GM18502 (cell line): Measurements from ENCODE around the gene ENOSF1.

Experiments
- ATAC-seq: cut with Tn5 transposase; IDR thresholded peaks from one replicate; pipeline ENCODE4 v1.9.1; 2021; ENCODE audit warnings: mild to moderate bottlenecking; ENCODE audit not compliant: unreplicated experiment, poor library complexity

Gene ENOSF1

GRCh38 chr18:676069-676468 is 36.4 kb downstream of the ENOSF1 start:
- ATAC-seq, result no peak

GRCh38 chr18:675307-675706 is 37.1 kb downstream of the ENOSF1 start:
- no peak for ATAC-seq

DNA sequence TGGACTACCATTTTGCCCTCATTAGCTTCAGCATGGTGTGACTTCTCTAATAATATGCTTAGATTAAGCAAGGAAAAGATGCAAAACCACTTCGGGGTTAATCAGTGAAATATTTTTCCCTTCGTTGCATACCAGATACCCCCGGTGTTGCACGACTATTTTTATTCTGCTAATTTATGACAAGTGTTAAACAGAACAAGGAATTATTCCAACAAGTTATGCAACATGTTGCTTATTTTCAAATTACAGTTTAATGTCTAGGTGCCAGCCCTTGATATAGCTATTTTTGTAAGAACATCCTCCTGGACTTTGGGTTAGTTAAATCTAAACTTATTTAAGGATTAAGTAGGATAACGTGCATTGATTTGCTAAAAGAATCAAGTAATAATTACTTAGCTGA is 38.7 kb downstream of the ENOSF1 start:
- ATAC-seq, result no peak

- no peak for ATAC-seq
Observed at GRCh38 chr18:673317-673716, 39.1 kb downstream of the ENOSF1 start.

DNA sequence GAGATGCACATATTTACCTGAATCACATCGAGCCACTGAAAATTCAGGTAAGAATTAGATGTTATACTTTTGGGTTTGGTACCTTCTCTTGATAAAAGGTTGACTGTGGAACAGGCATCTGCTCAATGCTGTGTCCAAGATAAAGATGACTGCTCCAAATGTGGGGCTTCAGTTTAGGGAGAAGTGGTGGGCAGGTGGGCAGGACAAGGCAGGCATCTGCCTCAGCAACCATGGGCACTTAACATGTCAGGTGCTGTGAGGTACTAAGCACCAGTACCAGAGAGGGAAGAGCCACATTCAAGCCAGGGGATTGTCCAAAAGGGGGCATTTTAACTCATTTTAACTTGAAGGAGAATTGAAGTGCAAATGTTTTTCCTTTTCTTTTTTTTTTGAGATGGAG is 41.0 kb downstream of the ENOSF1 start:
- ATAC-seq, result no peak

DNA sequence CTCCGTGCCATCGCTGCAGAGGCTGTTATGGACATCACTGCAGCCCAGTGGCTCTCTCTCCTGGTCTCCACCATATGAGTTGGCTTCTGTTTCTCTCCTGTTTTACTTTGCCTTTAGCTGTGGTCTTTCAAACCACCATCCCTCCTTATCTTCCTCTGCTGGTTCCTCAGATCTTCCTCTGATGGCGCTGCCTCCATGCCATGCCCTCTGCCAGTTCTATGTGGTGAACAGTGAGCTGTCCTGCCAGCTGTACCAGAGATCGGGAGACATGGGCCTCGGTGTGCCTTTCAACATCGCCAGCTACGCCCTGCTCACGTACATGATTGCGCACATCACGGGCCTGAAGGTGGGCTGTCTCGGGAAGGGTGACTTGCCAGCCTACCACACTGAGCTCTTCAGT is 41.9 kb downstream of the ENOSF1 start:
- ATAC-seq, result no peak

GRCh38 chr18:669077-669476 is 43.4 kb downstream of the ENOSF1 start:
- ATAC-seq, result no peak

- ATAC-seq, result no peak
Observed at GRCh38 chr18:668260-668659, 44.2 kb downstream of the ENOSF1 start.

DNA sequence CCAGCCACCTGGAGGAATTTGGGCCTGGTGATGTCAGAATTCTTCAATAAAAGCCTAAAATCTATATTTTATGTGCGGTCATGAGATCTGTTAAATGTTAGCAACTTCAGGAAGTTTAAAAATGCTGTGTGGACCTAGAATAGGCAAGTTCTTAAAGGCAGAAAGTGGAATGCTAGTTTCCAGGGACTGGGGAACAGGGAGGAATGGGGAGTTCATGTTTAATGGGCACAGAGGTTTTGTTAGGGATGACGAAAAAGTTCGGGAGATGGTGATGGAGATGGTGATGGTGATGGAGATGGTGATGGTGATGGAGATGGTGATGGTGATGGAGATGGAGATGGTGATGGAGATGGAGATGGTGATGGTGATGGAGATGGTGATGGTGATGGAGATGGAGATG is 45.8 kb downstream of the ENOSF1 start:
- no peak for ATAC-seq

- no peak for ATAC-seq
Observed at GRCh38 chr18:666177-666576, 46.3 kb downstream of the ENOSF1 start.

GRCh38 chr18:662197-662596 is 50.2 kb downstream of the ENOSF1 start:
- ATAC-seq, result no peak

- ATAC-seq, result no peak
Observed at GRCh38 chr18:659597-659996, 52.8 kb downstream of the ENOSF1 start.

GRCh38 chr18:658947-659533 is 53.4 kb downstream of the ENOSF1 start:
- ATAC-seq, result no peak

- peak; percentile 66 for ATAC-seq
Observed at GRCh38 chr18:658001-658946, 54.2 kb downstream of the ENOSF1 start.

DNA sequence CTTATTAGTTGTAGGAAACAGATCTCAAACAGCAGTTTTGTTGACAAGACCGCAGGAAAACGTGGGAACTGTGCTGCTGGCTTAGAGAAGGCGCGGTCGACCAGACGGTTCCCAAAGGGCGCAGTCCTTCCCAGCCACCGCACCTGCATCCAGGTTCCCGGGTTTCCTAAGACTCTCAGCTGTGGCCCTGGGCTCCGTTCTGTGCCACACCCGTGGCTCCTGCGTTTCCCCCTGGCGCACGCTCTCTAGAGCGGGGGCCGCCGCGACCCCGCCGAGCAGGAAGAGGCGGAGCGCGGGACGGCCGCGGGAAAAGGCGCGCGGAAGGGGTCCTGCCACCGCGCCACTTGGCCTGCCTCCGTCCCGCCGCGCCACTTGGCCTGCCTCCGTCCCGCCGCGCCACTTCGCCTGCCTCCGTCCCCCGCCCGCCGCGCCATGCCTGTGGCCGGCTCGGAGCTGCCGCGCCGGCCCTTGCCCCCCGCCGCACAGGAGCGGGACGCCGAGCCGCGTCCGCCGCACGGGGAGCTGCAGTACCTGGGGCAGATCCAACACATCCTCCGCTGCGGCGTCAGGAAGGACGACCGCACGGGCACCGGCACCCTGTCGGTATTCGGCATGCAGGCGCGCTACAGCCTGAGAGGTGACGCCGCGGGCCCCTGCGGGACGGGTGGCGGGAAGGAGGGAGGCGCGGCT is 55.0 kb downstream of the ENOSF1 start, which contains the start of gene TYMS:
Gene TYMS (plus strand): TSS at position 343 of the 690 bp plus-strand sequence. CDS start 90 bp downstream, at position 433.
- peak; percentile 59 for ATAC-seq

DNA sequence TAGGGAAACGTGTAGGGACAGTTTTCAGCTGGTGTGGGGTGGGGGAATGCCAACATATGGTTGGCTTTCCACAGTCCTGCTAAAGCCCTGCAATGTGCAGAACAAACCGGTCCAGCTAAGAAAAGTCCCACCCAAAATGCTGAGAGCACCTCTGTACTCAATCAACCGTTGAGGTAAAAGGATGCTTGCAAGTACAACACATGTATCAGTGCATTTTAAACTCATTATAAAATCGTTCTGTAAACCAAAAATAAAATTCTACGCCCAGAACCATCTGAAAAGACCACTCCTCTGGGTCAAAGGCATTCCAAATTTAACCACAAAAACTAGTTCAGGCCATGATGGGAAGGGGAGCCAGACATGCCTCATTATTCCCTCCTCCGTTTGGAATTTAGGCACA is 57.0 kb downstream of the ENOSF1 start:
- no peak for ATAC-seq

DNA sequence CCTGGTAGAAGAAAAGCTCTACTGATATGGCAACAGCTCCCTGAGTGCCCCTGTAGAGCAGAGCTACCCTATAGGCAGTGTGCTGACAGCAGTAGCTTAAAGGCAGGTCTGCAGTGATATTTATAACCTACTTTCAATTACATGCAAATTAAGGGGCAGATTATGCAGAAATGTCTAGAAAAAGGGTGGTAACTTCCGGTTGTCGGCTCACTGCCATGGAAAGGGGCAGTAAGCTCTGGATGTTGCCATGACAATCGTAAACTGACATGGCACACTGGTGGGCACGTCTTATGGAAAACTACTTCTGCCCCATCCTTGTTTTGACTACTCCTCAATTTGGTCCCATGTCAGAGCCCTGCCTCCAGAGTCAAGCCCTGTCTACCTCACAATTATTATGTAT is 57.8 kb downstream of the ENOSF1 start:
- no peak for ATAC-seq

DNA sequence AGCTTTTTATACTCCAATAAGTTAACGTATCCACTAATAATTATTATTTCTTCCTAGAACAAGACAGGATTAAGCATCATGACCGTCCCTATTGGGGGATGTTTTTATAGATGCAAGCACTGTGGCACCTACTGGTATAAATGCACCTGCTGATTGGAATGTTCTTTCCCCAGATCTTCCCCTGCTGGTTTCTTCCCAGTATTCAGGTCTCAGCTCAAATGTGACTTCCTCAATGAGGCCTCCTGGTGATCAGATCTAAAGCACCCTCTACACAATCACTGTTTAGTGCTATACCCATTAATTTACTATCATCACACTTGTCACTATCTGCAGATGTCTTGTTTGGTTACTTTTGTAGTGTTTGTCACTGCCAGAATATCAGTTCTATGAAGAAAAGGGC is 58.9 kb downstream of the ENOSF1 start:
- no peak for ATAC-seq

DNA sequence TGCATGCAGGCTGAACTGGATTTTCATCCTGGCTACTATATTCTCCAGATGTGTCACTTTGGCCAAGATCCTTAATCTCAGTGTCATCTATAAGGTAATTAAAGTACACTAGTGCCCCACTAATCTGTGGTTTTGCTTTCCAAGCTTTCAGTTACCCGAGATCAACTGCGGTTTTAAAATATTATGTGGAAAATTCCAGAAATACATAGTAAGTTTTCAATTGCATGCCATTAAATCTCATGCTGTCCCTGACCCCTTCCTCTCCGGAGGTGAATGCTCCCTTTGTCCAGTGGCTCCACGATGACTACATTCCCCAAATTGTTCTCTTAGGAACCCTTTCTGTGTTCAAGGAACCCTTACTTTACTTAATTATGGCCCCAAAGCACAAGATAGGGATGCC is 60.3 kb downstream of the ENOSF1 start:
- no peak for ATAC-seq

DNA sequence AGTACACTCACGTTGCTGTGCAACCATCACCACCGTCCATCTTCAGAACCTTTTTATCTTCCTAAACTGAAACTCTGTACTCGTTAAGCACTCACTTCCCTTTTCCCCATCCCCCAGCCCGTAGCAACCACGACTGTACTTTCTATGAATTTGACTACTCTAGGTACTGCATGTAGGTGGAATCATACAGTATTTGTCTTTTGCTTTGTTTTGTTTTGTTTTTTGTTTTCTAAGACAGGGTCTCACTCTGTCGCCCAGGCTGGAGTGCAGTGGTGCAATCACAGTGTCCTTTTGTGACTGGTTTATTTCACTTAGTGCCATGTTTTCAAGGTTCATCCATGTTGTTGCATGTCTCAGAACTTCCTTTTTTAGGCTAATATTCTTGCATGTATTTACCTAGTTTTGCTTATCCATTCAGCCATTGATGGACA is 62.0 kb downstream of the ENOSF1 start:
- peak; percentile 98 for ATAC-seq

DNA sequence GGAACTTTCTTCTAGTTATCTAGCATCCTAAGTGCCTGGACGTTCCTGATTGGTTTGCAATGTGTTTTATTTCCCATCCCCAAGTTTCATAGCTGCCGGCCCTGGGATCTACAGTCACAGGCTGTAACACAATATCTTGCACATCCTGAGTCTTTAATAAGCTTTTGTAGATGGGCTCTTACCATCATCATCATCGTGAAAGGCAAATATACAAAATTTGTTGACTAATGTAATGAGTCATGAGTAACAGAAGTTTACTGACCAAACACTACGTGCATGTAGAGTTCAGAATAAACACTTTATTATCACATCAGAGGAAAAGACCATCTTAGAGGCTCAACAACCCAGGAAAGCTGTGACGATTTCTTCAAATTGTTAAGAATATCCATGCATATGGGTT is 63.1 kb downstream of the ENOSF1 start:
- no peak for ATAC-seq
